ENCODE data around the gene PAX9.

DNA sequence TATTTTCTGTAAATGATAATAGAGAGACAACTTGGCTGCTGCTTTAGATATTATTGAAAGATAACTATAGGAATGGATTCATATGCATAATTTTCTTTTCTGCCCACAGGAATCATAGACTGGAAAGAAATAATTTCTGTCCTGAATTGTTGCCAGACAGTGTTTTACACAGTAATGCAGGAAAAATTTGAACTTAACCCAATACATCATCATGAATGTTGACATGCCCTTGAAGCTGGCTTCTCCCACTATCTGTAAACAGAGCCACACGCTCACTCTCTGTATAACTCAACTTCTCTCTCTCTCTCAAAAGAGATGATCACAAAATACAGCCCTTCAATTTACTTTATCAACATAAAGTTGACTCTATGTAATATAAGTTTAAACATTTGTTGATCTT lies 56.6 kb downstream of the PAX9 start:
- TF ChIP-seq, protein P1, sequence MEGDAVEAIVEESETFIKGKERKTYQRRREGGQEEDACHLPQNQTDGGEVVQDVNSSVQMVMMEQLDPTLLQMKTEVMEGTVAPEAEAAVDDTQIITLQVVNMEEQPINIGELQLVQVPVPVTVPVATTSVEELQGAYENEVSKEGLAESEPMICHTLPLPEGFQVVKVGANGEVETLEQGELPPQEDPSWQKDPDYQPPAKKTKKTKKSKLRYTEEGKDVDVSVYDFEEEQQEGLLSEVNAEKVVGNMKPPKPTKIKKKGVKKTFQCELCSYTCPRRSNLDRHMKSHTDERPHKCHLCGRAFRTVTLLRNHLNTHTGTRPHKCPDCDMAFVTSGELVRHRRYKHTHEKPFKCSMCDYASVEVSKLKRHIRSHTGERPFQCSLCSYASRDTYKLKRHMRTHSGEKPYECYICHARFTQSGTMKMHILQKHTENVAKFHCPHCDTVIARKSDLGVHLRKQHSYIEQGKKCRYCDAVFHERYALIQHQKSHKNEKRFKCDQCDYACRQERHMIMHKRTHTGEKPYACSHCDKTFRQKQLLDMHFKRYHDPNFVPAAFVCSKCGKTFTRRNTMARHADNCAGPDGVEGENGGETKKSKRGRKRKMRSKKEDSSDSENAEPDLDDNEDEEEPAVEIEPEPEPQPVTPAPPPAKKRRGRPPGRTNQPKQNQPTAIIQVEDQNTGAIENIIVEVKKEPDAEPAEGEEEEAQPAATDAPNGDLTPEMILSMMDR (IDR thresholded peaks at IDR 0.05; ENCODE audit: insufficient read depth, low read length, poor library complexity, severe bottlenecking): no peak
- no peak for TF ChIP-seq EZH2phosphoT487 (conservative IDR thresholded peaks at IDR 0.05; ENCODE audit: low read length)

Data from SU-DHL-6 (cell line).